HepG2 (cell line): Measurements from ENCODE around the gene SPHK2. TPM values are rescaled to one million over a fixed set of nuclear protein-coding genes. Genes with fewer than 3 reads are reported as not detected.

ENCODE experiments used
- CBFB ChIP-seq: sonication (generic); formaldehyde crosslinking; IDR thresholded peaks from 2 replicates; pipeline ENCODE4 v1.4.0; 2020; ENCODE audit warnings: missing genetic modification reagents
- CBX2 ChIP-seq, 2 experiments: fragments of 200-600 bp in 1 of 2; sonication (generic); formaldehyde crosslinking in 1 of 2; IDR thresholded peaks; 2 replicates each; pipeline versions ENCODE4 v1.7.0 to v1.8.1; 2018 to 2022; ENCODE audit warnings: low read depth in 2 of 2, low read length in 1 of 2, mild to moderate bottlenecking in 1 of 2, missing genetic modification reagents in 1 of 2
- CBX5 ChIP-seq: sonication (generic); formaldehyde crosslinking; IDR thresholded peaks from 2 replicates; pipeline ENCODE4 v1.4.0; 2020; ENCODE audit warnings: missing genetic modification reagents, borderline replicate concordance
- EP300 ChIP-seq, 3 experiments: sonication (generic) in 1 of 3; formaldehyde crosslinking in 1 of 3; IDR thresholded peaks; 2 replicates each; pipeline versions ENCODE4 v1.5.1 to v1.6.1; 2011 to 2020; ENCODE audit warnings: low read depth in 2 of 3, low read length in 2 of 3, borderline replicate concordance in 1 of 3, improper control_type of control experiment in 1 of 3, mild to moderate bottlenecking in 1 of 3, missing genetic modification reagents in 1 of 3, moderate library complexity in 1 of 3
- HMGXB4 ChIP-seq, 2 experiments: sonication (generic) in 1 of 2; formaldehyde crosslinking in 1 of 2; IDR thresholded peaks; 2 replicates each; pipeline versions ENCODE4 v1.4.0 to v1.6.1; 2018 to 2020; ENCODE audit warnings: missing genetic modification reagents in 2 of 2, borderline replicate concordance in 1 of 2, low read depth in 1 of 2, mild to moderate bottlenecking in 1 of 2, missing biosample characterization in 1 of 2
- ISX ChIP-seq: sonication (generic); formaldehyde crosslinking; conservative IDR thresholded peaks from 2 replicates; pipeline ENCODE4 v1.5.0; 2020; ENCODE audit warnings: missing genetic modification reagents
- POGK ChIP-seq: sonication (generic); formaldehyde crosslinking; conservative IDR thresholded peaks from 2 replicates; pipeline ENCODE4 v1.8.0; 2022; ENCODE audit warnings: mild to moderate bottlenecking, moderate library complexity, missing genetic modification reagents
- RXRB ChIP-seq: IDR thresholded peaks from 2 replicates; pipeline ENCODE4 v1.6.1; 2016; ENCODE audit warnings: borderline replicate concordance, missing genetic modification reagents, missing compliant biosample characterization
- SAP130 ChIP-seq: IDR thresholded peaks from 2 replicates; pipeline ENCODE4 v1.6.1; 2016; ENCODE audit warnings: low read depth
- TEAD3 ChIP-seq: optimal IDR thresholded peaks from 2 replicates; pipeline ENCODE3; 2016; ENCODE audit warnings: borderline replicate concordance
- ZBTB8A ChIP-seq: sonication (generic); formaldehyde crosslinking; IDR thresholded peaks from 2 replicates; pipeline ENCODE4 v1.4.0; 2020; ENCODE audit warnings: mild to moderate bottlenecking, low read depth, missing genetic modification reagents, borderline replicate concordance
- ZNF441 ChIP-seq: sonication (generic); formaldehyde crosslinking; IDR thresholded peaks from 2 replicates; pipeline ENCODE4 v1.7.0; 2021; ENCODE audit warnings: missing genetic modification reagents, borderline replicate concordance
- ZNF598 ChIP-seq: sonication (generic); formaldehyde crosslinking; IDR thresholded peaks from 2 replicates; pipeline ENCODE4 v1.5.1; 2020; ENCODE audit warnings: mild to moderate bottlenecking, missing genetic modification reagents, borderline replicate concordance
- ZNF768 ChIP-seq: sonication (generic); formaldehyde crosslinking; IDR thresholded peaks from 2 replicates; pipeline ENCODE4 v1.4.0; 2020; ENCODE audit warnings: missing genetic modification reagents
- ZXDC ChIP-seq: sonication (generic); formaldehyde crosslinking; IDR thresholded peaks from 2 replicates; pipeline ENCODE4 v1.5.0; 2020; ENCODE audit warnings: mild to moderate bottlenecking, missing genetic modification reagents
- polyA plus RNA-seq, 8 experiments: library from polyadenylated mRNA; depleted of rRNA in 3 of 8; stranded (reverse) in 7 of 8; unstranded in 1 of 8; fragments of >200 nt; fragmentation: Illumina TruSeq in 4 of 8; extraction: Trizol in 4 of 8; gene quantifications; 2 replicates each; pipeline versions ENCODE4 v1.2.1 to v1.2.3, GENCODE V29; 2011 to 2016; ENCODE audit warnings: low read depth in 4 of 8, missing spikeins in 1 of 8, mixed read lengths in 1 of 8; ENCODE audit not compliant: insufficient read depth in 1 of 8
- total RNA-seq, 5 experiments: library from RNA; depleted of rRNA; stranded (reverse); fragments of >200 nt; fragmentation: Illumina TruSeq; extraction: Trizol; gene quantifications; 2 replicates each; pipeline ENCODE4 v1.2.3, GENCODE V29; 2016; ENCODE audit warnings: low read depth in 1 of 5

The SPHK2 gene
- total and polyA plus RNA-seq, 2 of the 13 experiments (the other 11 are each of a cell fraction or from before 2014, with no cell fraction given) = 2.9 to 14.4 TPM

GRCh38 chr19:48674921-48675824 is 55.9 kb downstream of the SPHK2 start (continued):
- TF ChIP-seq HMGXB4 (CRISPR knock-in tag; IDR thresholded peaks at IDR 0.05; ENCODE audit: borderline replicate concordance in 1 of 2, low read depth in 1 of 2) (peak; percentile 58 to 62; a peak in 2 of 4 replicates), POGK (CRISPR knock-in tag) (0 out of 2 replicates have a peak, but pooled peaks have one; percentile 23), RXRB (peak; percentile 25; the same call in 1 of the 2 replicates), ZNF598 (no peak), EP300 (IDR thresholded peaks at IDR 0.05; ENCODE audit: low read depth in 2 of 2, low read length in 2 of 2) (0 out of 4 replicates have a peak, but pooled peaks of 1 of the 2 experiments have one; percentile 8), EP300 (CRISPR knock-in tag; IDR thresholded peaks at IDR 0.05; ENCODE audit: borderline replicate concordance) (no peak), TEAD3 (CRISPR knock-in tag) (peak; percentile 59), CBX5 (CRISPR knock-in tag) (peak; percentile 22; the same call in 1 of the 2 replicates), ZNF768 (CRISPR knock-in tag) (peak; percentile 73), SAP130 (CRISPR knock-in tag) (peak; percentile 39; the same call in 1 of the 2 replicates), CBX2 (IDR thresholded peaks at IDR 0.05; ENCODE audit: low read depth, low read length) (no peak), CBX2 (CRISPR knock-in tag; IDR thresholded peaks at IDR 0.05; ENCODE audit: low read depth) (no peak), CBFB (CRISPR knock-in tag) (no peak), ZXDC (no peak), ISX (no peak), ZBTB8A (CRISPR knock-in tag) (no peak), ZNF441 (CRISPR knock-in tag) (no peak)
